GM10266 (cell line): ENCODE measurements around the gene MCM7.

Experiments
- DNase-seq: peaks from one replicate; pipeline ENCODE4 v3.0.0; 2012; ENCODE audit errors: extremely low spot score
- CTCF ChIP-seq: IDR thresholded peaks from 2 replicates; pipeline ENCODE4 v1.5.1; 2012; ENCODE audit warnings: mild to moderate bottlenecking, low read depth; ENCODE audit not compliant: control insufficient read depth, insufficient read depth; ENCODE audit errors: missing control alignments

The MCM7 gene

GRCh38 chr7:100111156-100111555, 10.0 kb upstream of the MCM7 start:
- TF ChIP-seq CTCF = no peak
- no peak for DNase-seq

GRCh38 chr7:100109521-100110163, 8.4 kb upstream of the MCM7 start:
- DNase-seq = no peak

GRCh38 chr7:100107890-100108289, 6.7 kb upstream of the MCM7 start:
- no peak for DNase-seq
- TF ChIP-seq CTCF = no peak

More at GRCh38 chr7:100109521-100110163, 8.4 kb upstream of the MCM7 start:
- no peak for TF ChIP-seq CTCF

GRCh38 chr7:100107125-100107737, 6.0 kb upstream of the MCM7 start:
- no peak for DNase-seq
- TF ChIP-seq CTCF = no peak

DNA sequence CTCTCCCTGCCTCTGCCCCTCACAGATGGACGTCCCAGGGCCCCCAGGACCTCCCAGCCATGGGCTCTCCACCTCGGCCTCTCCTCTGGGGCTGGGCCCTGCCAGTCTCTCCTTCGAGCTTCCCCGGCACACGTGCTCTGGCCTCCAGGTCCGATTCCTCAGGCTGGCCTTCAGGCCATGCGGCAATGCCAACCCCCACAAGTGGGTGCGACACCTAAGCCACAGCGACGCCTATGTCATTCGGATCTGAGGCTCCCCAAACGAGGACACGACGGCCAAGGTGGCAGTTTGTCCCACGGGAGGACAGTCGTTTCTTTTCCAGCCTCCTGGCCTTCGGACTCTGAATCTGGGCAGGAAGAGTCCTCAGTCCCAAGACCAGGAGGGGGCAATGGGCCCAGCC, 5.4 kb upstream of the MCM7 start:
- DNase-seq = no peak
- TF ChIP-seq CTCF = no peak

GRCh38 chr7:100105534-100105933, 4.3 kb upstream of the MCM7 start:
- TF ChIP-seq CTCF = no peak
- DNase-seq = no peak
